NCI-H187 treated with DMSO at 0.1 percent for 48 hours (cell line): ENCODE results near the gene PCDHGA11.
"Not testable (repeated sequence)": the region's sequence is repeated elsewhere in the genome, so short reads cannot be mapped to it uniquely, and the experiment has no call there.

Experiments
- DNase-seq: peaks from one replicate; lab custom pipeline; 2025; lab: John Stamatoyannopoulos, UW

PCDHGA11 gene

GRCh38 chr5:141420855-141421488 lies at the start of gene PCDHGA11:
Gene PCDHGA11, plus strand, starts transcription at chr5:141421051. Its CDS starts 177 bp downstream, at chr5:141421228.
- no peak for DNase-seq

DNA sequence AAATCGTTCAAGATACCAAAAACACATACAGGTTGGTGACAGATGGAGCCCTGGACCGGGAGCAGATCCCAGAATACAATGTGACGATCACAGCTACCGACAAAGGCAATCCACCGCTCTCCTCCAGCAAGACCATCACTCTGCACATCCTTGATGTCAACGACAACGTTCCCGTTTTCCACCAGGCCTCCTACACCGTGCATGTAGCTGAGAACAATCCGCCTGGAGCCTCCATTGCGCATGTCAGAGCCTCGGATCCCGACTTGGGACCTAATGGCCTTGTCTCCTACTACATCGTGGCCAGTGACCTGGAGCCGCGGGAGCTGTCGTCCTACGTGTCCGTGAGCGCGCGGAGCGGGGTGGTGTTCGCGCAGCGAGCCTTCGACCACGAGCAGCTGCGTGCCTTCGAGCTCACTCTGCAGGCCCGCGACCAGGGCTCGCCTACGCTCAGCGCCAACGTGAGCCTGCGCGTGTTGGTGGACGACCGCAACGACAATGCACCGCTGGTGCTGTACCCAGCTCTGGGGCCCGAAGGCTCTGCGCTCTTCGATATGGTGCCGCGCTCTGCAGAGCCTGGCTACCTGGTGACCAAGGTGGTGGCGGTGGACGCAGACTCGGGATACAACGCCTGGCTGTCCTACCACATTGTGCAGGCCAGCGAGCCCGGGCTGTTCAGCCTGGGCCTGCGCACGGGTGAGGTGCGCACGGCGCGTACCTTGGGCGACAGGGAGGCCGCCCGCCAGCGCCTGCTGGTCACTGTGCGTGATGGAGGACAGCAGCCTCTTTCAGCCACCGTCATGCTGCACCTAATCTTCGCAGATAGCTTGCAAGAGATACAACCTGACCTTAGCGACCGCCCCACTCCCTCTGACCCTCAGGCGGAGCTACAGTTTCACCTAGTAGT lies 49.0 kb upstream of the PCDHGA11 start:
- DNase-seq = no peak

DNA sequence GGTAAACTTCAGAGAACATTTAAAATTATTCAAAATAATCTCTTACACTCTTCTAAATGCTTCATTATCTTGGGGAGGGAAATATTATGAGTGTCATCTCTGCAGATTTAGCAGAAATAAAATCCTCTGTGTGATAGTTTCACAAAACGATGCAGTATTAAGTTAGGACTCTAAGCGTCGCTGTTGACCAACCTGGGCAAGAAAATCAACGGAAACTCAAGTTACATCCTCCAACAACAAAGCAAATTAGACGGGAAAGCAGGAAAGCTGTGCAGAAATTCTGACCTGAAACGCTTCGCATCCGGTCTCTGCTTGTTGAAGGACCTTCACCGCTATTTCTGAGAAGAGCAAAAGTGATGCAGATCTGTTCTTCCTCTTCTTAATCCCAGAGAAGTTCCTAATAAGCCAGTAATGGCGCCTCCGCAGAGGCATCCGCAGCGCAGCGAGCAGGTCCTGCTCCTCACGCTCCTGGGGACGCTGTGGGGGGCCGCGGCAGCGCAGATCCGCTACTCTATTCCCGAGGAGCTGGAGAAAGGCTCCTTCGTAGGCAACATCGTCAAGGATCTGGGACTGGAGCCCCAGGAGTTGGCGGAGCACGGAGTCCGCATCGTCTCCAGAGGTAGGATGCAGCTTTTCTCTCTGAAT lies 47.1 kb upstream of the PCDHGA11 start, which contains the start of gene PCDHGA6:
Gene PCDHGA6 (plus strand): TSS at position 219 of the 645 bp plus-strand sequence. CDS start 193 bp downstream, at position 412.
- DNase-seq = no peak

- no peak for DNase-seq
Observed at GRCh38 chr5:141374627-141375026, 46.2 kb upstream of the PCDHGA11 start.

DNA sequence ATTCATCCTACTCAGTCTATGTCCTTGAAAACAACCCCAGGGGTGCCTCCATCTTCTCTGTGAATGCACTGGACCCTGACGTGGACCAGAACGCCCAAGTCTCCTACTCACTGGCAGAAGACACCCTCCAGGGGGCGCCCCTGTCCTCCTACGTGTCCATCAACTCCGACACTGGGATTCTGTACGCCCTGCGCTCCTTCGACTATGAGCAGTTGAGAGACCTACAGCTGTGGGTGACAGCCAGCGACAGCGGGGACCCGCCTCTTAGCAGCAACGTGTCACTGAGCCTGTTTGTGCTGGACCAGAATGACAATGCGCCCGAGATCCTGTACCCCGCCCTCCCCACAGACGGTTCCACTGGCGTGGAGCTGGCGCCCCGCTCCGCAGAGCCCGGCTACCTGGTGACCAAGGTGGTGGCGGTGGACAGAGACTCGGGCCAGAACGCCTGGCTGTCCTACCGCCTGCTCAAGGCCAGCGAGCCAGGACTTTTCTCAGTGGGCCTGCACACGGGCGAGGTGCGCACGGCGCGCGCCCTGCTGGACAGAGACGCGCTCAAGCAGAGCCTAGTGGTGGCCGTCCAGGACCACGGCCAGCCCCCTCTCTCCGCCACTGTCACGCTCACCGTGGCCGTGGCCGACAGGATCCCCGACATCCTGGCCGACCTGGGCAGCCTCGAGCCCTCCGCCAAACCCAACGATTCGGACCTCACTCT lies 45.3 kb upstream of the PCDHGA11 start:
- DNase-seq = not testable (repeated sequence)

DNA sequence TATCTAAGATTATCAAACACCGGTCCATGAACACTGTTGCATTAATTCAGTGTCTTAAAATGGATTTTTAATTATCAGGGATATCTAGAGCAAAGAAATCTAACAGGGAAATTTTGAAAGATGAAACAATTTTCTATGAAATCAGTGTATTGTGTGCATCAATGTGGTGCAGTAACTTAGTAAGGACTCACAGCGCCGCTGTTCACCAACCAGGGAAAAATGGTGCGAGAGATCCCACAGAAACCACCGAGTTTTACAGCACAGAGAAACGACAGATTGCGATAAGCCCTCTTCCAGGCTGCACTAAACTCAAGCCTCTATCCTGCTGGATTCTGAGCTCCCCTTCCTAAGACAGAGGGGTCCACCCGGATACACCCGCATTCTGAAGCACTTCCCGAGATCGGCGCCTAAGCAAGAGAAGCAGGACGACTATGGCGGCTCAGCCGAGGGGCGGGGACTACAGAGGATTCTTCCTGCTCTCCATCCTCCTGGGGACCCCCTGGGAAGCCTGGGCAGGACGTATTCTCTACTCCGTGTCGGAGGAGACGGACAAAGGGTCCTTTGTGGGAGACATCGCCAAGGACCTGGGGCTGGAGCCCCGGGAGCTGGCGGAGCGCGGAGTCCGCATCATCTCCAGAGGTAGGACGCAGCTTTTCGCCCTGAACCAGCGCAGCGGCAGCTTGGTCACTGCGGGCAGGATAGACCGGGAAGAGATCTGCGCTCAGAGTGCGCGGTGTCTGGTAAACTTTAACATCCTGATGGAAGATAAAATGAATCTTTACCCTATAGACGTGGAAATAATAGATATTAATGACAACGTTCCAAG lies 38.2 kb upstream of the PCDHGA11 start, which contains the start of gene PCDHGA7:
Gene PCDHGA7 (plus strand): TSS at position 274 of the 826 bp plus-strand sequence. CDS start 158 bp downstream, at position 432.
- DNase-seq = no peak

- no peak for DNase-seq
Observed at GRCh38 chr5:141383345-141383744, 37.5 kb upstream of the PCDHGA11 start.

DNA sequence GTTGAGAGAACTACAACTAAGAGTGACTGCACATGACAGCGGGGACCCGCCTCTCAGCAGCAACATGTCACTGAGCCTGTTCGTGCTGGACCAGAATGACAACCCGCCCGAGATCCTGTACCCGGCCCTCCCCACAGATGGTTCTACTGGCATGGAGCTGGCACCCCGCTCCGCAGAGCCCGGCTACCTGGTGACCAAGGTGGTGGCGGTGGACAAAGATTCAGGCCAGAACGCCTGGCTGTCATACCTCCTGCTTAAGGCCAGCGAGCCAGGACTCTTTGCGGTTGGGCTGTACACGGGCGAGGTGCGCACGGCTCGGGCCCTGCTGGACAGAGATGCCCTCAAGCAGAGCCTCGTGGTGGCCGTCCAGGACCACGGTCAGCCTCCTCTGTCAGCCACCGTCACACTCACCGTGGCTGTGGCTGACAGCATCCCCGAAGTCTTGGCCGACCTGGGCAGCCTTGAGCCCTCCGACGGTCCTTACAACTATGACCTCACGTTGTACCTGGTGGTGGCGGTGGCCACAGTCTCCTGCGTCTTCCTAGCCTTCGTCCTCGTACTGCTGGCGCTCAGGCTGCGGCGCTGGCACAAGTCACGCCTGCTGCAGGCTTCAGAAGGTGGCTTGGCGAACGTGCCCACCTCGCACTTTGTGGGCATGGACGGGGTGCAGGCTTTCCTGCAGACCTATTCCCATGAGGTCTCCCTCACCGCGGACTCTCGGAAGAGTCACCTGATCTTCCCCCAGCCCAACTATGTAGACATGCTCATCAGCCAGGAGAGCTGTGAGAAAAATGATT lies 36.2 kb upstream of the PCDHGA11 start:
- no peak for DNase-seq

DNA sequence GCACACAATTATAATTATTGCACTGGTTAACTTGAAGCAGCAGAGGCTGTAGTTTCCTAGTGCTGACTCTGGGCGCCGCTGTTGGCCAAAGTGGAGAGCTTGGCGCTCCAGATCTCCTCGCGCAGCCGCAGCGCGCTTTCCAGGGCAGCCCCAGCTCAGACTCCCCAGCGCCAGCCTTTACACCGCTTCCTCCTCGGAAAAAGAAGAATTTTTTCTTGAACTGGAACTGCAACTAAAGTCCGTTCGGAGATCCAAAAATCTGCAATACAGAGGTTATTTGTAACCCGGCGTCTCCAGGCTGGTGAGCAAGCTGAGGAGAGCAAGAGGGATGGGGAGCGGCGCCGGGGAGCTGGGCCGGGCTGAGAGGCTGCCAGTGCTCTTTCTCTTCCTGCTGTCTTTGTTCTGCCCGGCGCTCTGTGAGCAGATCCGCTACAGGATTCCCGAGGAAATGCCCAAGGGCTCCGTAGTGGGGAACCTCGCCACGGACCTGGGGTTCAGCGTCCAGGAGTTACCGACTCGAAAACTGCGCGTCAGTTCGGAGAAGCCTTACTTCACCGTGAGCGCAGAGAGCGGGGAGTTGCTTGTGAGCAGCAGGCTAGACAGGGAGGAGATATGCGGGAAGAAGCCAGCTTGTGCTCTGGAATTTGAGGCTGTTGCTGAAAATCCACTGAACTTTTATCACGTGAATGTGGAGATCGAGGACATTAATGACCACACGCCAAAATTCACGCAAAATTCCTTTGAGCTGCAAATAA lies 33.1 kb upstream of the PCDHGA11 start, which contains the start of gene PCDHGB4:
Gene PCDHGB4 (plus strand): TSS at position 142 of the 755 bp plus-strand sequence. CDS start 187 bp downstream, at position 329.
- DNase-seq = not testable (repeated sequence)

DNA sequence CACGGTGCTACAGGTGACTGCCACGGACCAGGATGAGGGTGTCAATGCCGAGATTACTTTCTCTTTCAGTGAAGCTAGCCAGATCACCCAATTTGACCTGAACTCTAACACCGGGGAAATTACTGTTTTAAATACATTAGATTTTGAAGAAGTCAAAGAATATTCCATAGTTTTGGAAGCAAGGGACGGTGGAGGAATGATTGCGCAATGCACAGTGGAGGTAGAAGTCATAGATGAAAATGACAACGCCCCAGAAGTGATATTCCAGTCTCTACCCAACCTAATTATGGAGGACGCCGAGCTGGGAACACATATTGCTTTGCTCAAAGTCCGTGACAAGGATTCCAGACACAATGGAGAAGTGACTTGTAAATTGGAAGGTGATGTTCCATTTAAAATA lies 32.2 kb upstream of the PCDHGA11 start:
- no peak for DNase-seq

GRCh38 chr5:141389153-141390042 lies 31.5 kb upstream of the PCDHGA11 start:
- no peak for DNase-seq

- DNase-seq = no peak
Observed at GRCh38 chr5:141392429-141393198, 28.2 kb upstream of the PCDHGA11 start, which contains the start of gene PCDHGA8. Gene PCDHGA8, plus strand, starts transcription at chr5:141392633. Its CDS starts 181 bp downstream, at chr5:141392814.

DNA sequence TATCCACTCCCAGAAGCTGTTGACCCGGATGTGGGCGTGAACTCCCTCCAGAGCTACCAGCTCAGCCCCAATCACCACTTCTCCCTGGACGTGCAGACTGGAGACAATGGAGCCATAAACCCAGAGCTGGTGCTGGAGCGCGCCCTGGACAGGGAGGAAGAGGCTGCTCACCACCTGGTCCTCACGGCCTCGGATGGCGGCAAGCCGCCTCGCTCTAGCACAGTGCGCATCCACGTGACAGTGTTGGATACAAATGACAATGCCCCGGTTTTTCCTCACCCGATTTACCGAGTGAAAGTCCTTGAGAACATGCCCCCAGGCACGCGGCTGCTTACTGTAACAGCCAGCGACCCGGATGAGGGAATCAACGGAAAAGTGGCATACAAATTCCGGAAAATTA lies 27.6 kb upstream of the PCDHGA11 start:
- DNase-seq = no peak

DNA sequence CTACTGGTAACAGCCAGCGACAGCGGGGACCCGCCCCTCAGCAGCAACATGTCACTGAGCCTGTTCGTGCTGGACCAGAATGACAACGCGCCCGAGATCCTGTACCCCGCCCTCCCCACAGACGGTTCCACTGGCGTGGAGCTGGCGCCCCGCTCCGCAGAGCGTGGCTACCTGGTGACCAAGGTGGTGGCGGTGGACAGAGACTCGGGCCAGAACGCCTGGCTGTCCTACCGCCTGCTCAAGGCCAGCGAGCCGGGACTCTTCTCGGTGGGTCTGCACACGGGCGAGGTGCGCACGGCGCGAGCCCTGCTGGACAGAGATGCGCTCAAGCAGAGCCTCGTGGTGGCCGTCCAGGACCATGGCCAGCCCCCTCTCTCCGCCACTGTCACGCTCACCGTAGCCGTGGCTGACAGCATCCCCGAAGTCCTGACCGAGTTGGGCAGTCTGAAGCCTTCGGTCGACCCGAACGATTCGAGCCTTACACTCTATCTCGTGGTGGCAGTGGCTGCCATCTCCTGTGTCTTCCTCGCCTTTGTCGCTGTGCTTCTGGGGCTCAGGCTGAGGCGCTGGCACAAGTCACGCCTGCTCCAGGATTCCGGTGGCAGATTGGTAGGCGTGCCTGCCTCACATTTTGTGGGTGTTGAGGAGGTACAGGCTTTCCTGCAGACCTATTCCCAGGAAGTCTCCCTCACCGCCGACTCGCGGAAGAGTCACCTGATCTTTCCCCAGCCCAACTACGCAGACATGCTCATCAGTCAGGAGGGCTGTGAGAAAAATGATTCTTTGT lies 26.3 kb upstream of the PCDHGA11 start:
- not testable (repeated sequence) for DNase-seq

DNA sequence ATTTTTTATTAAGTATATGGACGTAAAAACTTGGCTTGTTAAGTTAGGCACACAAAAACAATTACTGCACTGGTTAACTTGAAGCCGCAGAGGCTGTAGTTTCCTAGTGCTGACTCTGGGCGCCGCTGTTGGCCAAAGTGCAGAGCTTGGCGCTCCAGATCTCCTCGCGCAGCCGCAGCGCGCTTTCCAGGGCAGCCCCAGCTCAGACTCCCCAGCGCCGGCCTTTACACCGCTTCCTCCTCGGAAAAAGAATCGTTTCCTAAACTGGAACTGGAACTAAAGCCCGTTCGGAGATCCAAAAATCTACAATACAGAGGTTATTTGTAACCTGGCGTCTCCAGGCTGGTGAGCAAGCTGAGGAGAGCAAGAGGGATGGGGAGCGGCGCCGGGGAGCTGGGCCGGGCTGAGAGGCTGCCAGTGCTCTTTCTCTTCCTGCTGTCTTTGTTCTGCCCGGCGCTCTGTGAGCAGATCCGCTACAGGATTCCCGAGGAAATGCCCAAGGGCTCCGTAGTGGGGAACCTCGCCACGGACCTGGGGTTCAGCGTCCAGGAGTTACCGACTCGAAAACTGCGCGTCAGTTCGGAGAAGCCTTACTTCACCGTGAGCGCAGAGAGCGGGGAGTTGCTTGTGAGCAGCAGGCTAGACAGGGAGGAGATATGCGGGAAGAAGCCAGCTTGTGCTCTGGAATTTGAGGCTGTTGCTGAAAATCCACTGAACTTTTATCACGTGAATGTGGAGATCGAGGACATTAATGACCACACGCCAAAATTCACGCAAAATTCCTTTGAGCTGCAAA lies 22.9 kb upstream of the PCDHGA11 start, which contains the start of gene PCDHGB5:
Gene PCDHGB5 (plus strand): TSS at position 192 of the 796 bp plus-strand sequence. CDS start 181 bp downstream, at position 373.
- peak; percentile 0 for DNase-seq
